Type B pancreatic cell (in vitro differentiated cells): ENCODE measurements around the gene AK1. TPM values are rescaled to one million over a fixed set of nuclear protein-coding genes. Genes with fewer than 3 reads are reported as not detected.

Experiments used
- DNase-seq: peaks from one replicate; pipeline ENCODE4 v3.0.0; 2021; ENCODE audit warnings: mixed read lengths; ENCODE audit not compliant: unreplicated experiment; ENCODE audit errors: extremely low spot score
- H3K27ac Mint-ChIP-seq: 2 replicates; pipeline ENCODE4 v1.8.0; 2021; ENCODE audit warnings: mild to moderate bottlenecking, mixed read lengths
- H3K27me3 Mint-ChIP-seq: 2 replicates; pipeline ENCODE4 v1.8.0; 2021; ENCODE audit warnings: mixed read lengths
- H3K36me3 Mint-ChIP-seq: 2 replicates; pipeline ENCODE4 v1.8.0; 2021; ENCODE audit warnings: mixed read lengths
- H3K4me1 Mint-ChIP-seq: one replicate; pipeline ENCODE4 v1.8.0; 2021; ENCODE audit warnings: mixed read lengths; ENCODE audit not compliant: unreplicated experiment
- H3K4me3 Mint-ChIP-seq: 2 replicates; pipeline ENCODE4 v1.8.0; 2021; ENCODE audit warnings: mild to moderate bottlenecking, mixed read lengths
- H3K9me3 Mint-ChIP-seq: 2 replicates; pipeline ENCODE4 v1.8.0; 2021; ENCODE audit warnings: mixed read lengths
- CTCF ChIP-seq: fragments of 200-600 bp; sonication (generic); conservative IDR thresholded peaks from 2 replicates; pipeline ENCODE4 v1.5.0; 2021; ENCODE audit warnings: antibody characterized with exemption, mild to moderate bottlenecking
- total RNA-seq: library from RNA; stranded (reverse); gene quantifications from 2 replicates; pipeline ENCODE4 v1.2.1, GENCODE V29; 2021; ENCODE audit warnings: low replicate concordance

The AK1 gene
- total RNA-seq, 1 donor from 2014 or later = 59.8 TPM

GRCh38 chr9:127860260-127860659, 17.2 kb downstream of the AK1 start:
- H3K4me1 Mint-ChIP-seq = peaks cover 24% of the 10 kb centered on the region
- no peak for TF ChIP-seq CTCF
- no peak overlapping the region for H3K4me3 Mint-ChIP-seq
- no peak overlapping the region for H3K27ac Mint-ChIP-seq
- no peaks in the 10 kb centered on the region for H3K36me3 Mint-ChIP-seq
- H3K9me3 Mint-ChIP-seq = no peaks in the 10 kb centered on the region
- DNase-seq = no peak
- H3K27me3 Mint-ChIP-seq = no peaks in the 10 kb centered on the region

DNA sequence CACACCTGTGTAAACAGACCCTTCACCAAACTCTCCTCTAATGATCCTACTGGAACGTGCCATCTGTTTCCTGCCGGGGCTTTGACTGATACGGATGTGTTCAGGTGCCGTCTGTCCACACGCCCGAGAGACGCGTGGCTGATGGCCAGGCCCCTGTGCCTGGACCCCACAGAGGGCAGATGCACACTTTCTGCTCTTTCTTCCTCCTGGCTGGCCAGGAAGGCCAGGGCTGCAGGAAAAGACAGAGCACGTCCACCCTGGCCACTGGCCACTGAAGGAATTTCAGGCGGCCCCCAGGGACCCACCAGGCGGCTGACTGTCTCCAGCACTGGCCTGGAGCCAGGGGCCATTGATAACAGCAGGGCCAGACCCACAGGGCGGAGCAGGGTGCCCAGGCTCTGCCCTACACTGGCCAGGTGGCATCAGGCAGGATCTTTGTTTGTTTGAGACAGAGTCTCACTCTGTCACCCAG, 19.4 kb downstream of the AK1 start:
- H3K27me3 Mint-ChIP-seq = no peaks in the 10 kb centered on the region
- no peak overlapping the region for H3K4me3 Mint-ChIP-seq
- H3K27ac Mint-ChIP-seq = no peak overlapping the region

DNA sequence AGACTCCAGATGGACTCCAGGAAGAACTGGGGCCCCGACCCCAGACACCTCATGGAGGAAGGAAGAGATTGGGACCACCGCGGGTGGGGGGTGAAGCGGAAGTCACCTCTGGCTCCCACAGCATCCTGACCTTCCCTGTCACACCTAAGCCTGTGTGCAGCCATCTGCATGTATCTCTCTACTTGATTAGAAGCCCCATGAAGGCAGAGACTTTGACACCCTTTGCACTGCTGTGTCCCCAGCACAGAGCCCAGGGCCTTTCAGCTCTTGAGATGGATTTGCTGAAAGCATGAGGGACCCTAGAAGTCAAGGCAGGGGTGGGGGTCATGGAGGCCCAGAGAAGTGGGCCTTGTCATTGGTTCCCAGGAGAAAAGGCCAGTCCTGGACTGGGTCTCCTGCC, 20.2 kb downstream of the AK1 start:
- TF ChIP-seq CTCF = no peak
- Mint-ChIP-seq H3K36me3 (no peaks in the 10 kb centered on the region), H3K4me3 (no peak overlapping the region), H3K27ac (no peak overlapping the region), H3K27me3 (no peaks in the 10 kb centered on the region), H3K9me3 (no peaks in the 10 kb centered on the region), H3K4me1 (peaks cover 15% of the 10 kb centered on the region)
- no peak for DNase-seq

More for the DNA sequence above, 19.4 kb downstream of the AK1 start:
- Mint-ChIP-seq H3K9me3 (no peaks in the 10 kb centered on the region), H3K36me3 (no peaks in the 10 kb centered on the region), H3K4me1 (peaks cover 20% of the 10 kb centered on the region)
- no peak for DNase-seq
- no peak for TF ChIP-seq CTCF

DNA sequence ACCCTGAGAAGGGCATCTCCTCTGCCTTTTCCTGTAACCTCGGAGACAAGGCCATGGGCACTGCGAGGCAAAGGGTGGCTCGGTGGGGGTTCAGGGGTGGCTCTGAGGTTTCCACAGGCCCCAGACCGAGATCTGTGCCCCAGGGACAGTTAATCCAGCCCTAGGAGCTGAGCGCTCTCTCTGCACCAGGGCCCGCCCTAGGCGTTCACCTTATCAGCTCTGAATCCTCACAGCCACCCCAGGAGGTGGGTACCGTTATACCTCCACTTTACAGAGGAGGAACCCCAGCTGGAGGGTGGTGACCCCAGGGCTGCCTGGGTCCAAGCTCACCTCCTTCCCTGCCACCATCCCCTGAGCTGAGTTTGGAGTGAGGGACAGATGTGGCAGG, 20.8 kb downstream of the AK1 start:
- H3K9me3 Mint-ChIP-seq = no peaks in the 10 kb centered on the region
- H3K27ac Mint-ChIP-seq = no peak overlapping the region
- no peak for TF ChIP-seq CTCF
- no peak for DNase-seq
- no peak overlapping the region for H3K4me3 Mint-ChIP-seq
- H3K4me1 Mint-ChIP-seq = peaks cover 18% of the 10 kb centered on the region
- no peaks in the 10 kb centered on the region for H3K27me3 Mint-ChIP-seq
- no peaks in the 10 kb centered on the region for H3K36me3 Mint-ChIP-seq

- no peak overlapping the region for H3K4me3 Mint-ChIP-seq
- no peak overlapping the region for H3K27ac Mint-ChIP-seq
- DNase-seq = no peak
- no peaks in the 10 kb centered on the region for H3K9me3 Mint-ChIP-seq
- H3K27me3 Mint-ChIP-seq = no peaks in the 10 kb centered on the region
- no peaks in the 10 kb centered on the region for H3K36me3 Mint-ChIP-seq
- H3K4me1 Mint-ChIP-seq = peaks cover 18% of the 10 kb centered on the region
- TF ChIP-seq CTCF = no peak
Measured at GRCh38 chr9:127856094-127856728, 21.3 kb downstream of the AK1 start.
